ENCODE results near the gene ATG101.
A peak's percentile ranks its signal among the peaks of the same experiment; 100 is the strongest.

Gene ATG101

GRCh38 chr12:52058631-52059361, 11.0 kb upstream of the ATG101 start:
- peak; percentile 36 to 54 for DNase-seq

GRCh38 chr12:52059582-52060497, 9.9 kb upstream of the ATG101 start:
- DNase-seq: no peak

- no peak for DNase-seq
Observed at GRCh38 chr12:52060498-52061177, 9.1 kb upstream of the ATG101 start.

- DNase-seq: peak; percentile 92 to 94
Observed at GRCh38 chr12:52061470-52062166, 8.2 kb upstream of the ATG101 start.

- no peak for DNase-seq
Observed at GRCh38 chr12:52062167-52063081, 7.4 kb upstream of the ATG101 start.

GRCh38 chr12:52063082-52063924, 6.5 kb upstream of the ATG101 start:
- DNase-seq: peak in 1 of 2 donors; percentile 35

GRCh38 chr12:52063981-52064649, 5.7 kb upstream of the ATG101 start:
- DNase-seq: no peak

GRCh38 chr12:52066346-52067080, 3.3 kb upstream of the ATG101 start:
- no peak for DNase-seq

GRCh38 chr12:52067081-52067374, 2.8 kb upstream of the ATG101 start:
- no peak for DNase-seq

- no peak for DNase-seq
Observed at GRCh38 chr12:52070185-52070925, 577 bp downstream of the ATG101 start.

GRCh38 chr12:52073531-52074381, 4.0 kb downstream of the ATG101 start:
- no peak for DNase-seq

- no peak for DNase-seq
Observed at GRCh38 chr12:52074971-52075724, 5.4 kb downstream of the ATG101 start.

GRCh38 chr12:52076811-52077210, 7.0 kb downstream of the ATG101 start:
- no peak for DNase-seq

- no peak for DNase-seq
Observed at GRCh38 chr12:52078276-52078675, 8.5 kb downstream of the ATG101 start.

- DNase-seq: no peak
Observed at GRCh38 chr12:52079576-52080402, 10.0 kb downstream of the ATG101 start, which contains the start of gene SMIM41. Gene SMIM41, plus strand, starts transcription at chr12:52079704. Its CDS starts 76 bp downstream, at chr12:52079780.

Data from hippocampal formation (tissue), 2 donors.